ENCODE data around the gene ITGB5.

The ITGB5 gene

DNA sequence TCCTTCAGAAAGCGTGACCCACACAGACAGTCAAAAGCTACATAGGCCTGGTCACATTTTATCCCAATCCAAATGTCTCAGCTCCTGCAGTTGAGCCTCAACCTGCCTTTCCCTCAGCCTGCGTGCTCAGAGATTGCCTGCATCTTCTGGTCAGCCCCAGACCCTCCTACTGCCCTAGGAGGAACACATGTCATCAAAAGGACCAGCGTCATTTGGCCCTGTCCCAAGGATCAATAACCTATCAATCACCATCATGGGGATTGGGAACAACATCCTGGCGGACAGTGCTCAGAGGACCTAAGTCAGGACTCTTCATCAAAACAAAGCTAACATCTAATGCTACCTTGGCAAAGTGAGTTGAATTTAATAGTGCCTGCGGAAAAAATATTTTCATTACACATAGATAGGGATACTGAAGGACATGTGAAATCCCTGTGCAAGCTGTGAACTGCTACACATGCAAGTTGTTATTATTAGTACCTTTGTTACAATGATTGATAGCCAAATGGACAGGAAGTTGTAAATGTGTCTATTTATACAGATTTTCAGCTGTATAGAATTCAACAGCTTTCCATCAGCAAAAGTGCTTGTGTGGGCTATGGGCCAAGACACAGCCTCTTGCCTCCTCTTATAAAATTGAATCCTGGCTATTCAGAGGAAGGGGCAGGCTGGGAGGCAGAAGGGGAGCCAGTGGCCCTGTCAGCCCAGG lies 109.2 kb downstream of the ITGB5 start:
- Histone ChIP-seq H3K79me2 (ENCODE audit: low read length) (no peaks in the 10 kb centered on the region), H3K27me3 (ENCODE audit: low read depth, low read length) (peaks cover 3% of the 10 kb centered on the region; the same call in 1 of the 2 replicates), H3K4me1 (ENCODE audit: low read length) (0 out of 2 replicates have a peak, but pooled peaks cover 2% of the 10 kb centered on the region), H3K27ac (ENCODE audit: low read length) (no peak overlapping the region), H3K9me3 (ENCODE audit: insufficient read depth, low read length) (no peaks in the 10 kb centered on the region), H4K20me1 (ENCODE audit: insufficient read depth, low read length) (no peaks in the 10 kb centered on the region), H2AFZ (ENCODE audit: low read depth, low read length) (no peak overlapping the region), H3K36me3 (replicated peaks; ENCODE audit: low read depth, low read length) (no peaks in the 10 kb centered on the region), H3K4me2 (ENCODE audit: low read length) (no peak overlapping the region), H3K4me3 (ENCODE audit: low read length) (no peak overlapping the region), H3K9ac (ENCODE audit: low read length) (no peak overlapping the region)
- TF ChIP-seq, protein P1, sequence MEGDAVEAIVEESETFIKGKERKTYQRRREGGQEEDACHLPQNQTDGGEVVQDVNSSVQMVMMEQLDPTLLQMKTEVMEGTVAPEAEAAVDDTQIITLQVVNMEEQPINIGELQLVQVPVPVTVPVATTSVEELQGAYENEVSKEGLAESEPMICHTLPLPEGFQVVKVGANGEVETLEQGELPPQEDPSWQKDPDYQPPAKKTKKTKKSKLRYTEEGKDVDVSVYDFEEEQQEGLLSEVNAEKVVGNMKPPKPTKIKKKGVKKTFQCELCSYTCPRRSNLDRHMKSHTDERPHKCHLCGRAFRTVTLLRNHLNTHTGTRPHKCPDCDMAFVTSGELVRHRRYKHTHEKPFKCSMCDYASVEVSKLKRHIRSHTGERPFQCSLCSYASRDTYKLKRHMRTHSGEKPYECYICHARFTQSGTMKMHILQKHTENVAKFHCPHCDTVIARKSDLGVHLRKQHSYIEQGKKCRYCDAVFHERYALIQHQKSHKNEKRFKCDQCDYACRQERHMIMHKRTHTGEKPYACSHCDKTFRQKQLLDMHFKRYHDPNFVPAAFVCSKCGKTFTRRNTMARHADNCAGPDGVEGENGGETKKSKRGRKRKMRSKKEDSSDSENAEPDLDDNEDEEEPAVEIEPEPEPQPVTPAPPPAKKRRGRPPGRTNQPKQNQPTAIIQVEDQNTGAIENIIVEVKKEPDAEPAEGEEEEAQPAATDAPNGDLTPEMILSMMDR (IDR thresholded peaks at IDR 0.05; ENCODE audit: low read depth, low read length): no peak
- no peak for TF ChIP-seq EZH2phosphoT487 (IDR thresholded peaks at IDR 0.05; ENCODE audit: low read depth)

DNA sequence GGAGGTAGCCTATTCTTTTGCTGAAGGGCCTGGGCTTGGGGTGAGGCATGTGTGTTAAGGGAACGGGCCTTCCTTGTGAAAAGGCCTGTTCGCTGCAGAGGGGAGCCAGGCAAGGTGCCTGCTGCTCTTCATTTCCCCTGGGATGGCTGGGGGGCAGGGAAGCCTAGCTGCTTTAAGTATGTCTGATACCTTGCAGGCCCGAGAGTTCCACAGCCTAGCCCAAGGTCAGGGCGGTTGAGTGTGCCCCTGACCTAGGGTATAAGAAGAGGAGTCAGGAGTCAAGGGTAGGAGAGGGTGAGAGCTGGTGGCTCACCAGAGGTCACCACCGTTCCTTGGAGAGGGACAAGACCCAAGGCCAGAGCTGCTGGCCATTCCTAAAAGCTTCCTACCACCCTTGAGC lies 110.3 kb downstream of the ITGB5 start:
- Histone ChIP-seq H2AFZ (ENCODE audit: low read depth, low read length) (no peak overlapping the region), H3K36me3 (replicated peaks; ENCODE audit: low read depth, low read length) (no peaks in the 10 kb centered on the region), H3K4me2 (ENCODE audit: low read length) (no peak overlapping the region), H3K79me2 (ENCODE audit: low read length) (no peaks in the 10 kb centered on the region), H3K9me3 (ENCODE audit: insufficient read depth, low read length) (no peaks in the 10 kb centered on the region), H3K4me3 (ENCODE audit: low read length) (no peak overlapping the region), H3K27ac (ENCODE audit: low read length) (no peak overlapping the region), H3K9ac (ENCODE audit: low read length) (no peak overlapping the region), H3K4me1 (ENCODE audit: low read length) (0 out of 2 replicates have a peak, but pooled peaks cover 2% of the 10 kb centered on the region), H3K27me3 (ENCODE audit: low read depth, low read length) (peaks cover 3% of the 10 kb centered on the region; the same call in 1 of the 2 replicates), H4K20me1 (ENCODE audit: insufficient read depth, low read length) (no peaks in the 10 kb centered on the region)
- TF ChIP-seq, protein P1 (IDR thresholded peaks at IDR 0.05; ENCODE audit: low read depth, low read length): no peak
- no peak for TF ChIP-seq EZH2phosphoT487 (IDR thresholded peaks at IDR 0.05; ENCODE audit: low read depth)

DNA sequence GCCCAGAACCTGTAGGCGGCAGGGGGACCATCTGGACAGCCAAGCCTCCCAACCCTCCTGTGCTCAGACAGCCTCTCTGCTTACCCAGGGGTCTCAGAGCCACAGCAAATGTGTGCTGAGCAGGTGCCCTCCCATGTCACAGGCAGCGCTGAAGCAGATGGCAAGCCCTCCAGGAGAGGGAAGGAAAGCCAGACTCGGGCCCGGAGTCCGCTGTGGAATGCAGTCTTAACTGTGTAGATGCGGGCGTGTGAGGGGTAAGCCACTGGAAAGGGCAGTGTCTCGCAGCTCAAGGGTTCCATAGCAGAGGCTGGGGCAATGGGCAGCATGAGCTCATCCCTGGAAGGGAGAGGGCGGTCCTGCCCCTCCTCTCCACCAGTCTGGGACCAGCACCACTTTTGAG lies 111.3 kb downstream of the ITGB5 start:
- TF ChIP-seq EZH2phosphoT487 (IDR thresholded peaks at IDR 0.05; ENCODE audit: low read depth): no peak
- TF ChIP-seq, protein P1 (IDR thresholded peaks at IDR 0.05; ENCODE audit: low read depth, low read length): no peak
- Histone ChIP-seq H4K20me1 (ENCODE audit: insufficient read depth, low read length) (no peaks in the 10 kb centered on the region), H3K36me3 (replicated peaks; ENCODE audit: low read depth, low read length) (no peaks in the 10 kb centered on the region), H3K9ac (ENCODE audit: low read length) (no peak overlapping the region), H3K27ac (ENCODE audit: low read length) (no peak overlapping the region), H3K9me3 (ENCODE audit: insufficient read depth, low read length) (no peaks in the 10 kb centered on the region), H3K79me2 (ENCODE audit: low read length) (no peaks in the 10 kb centered on the region), H3K4me3 (ENCODE audit: low read length) (no peak overlapping the region), H3K4me2 (ENCODE audit: low read length) (no peak overlapping the region), H3K27me3 (ENCODE audit: low read depth, low read length) (peaks cover 3% of the 10 kb centered on the region; the same call in 1 of the 2 replicates), H3K4me1 (ENCODE audit: low read length) (peaks cover 7% of the 10 kb centered on the region; the same call in 1 of the 2 replicates), H2AFZ (ENCODE audit: low read depth, low read length) (no peak overlapping the region)

DNA sequence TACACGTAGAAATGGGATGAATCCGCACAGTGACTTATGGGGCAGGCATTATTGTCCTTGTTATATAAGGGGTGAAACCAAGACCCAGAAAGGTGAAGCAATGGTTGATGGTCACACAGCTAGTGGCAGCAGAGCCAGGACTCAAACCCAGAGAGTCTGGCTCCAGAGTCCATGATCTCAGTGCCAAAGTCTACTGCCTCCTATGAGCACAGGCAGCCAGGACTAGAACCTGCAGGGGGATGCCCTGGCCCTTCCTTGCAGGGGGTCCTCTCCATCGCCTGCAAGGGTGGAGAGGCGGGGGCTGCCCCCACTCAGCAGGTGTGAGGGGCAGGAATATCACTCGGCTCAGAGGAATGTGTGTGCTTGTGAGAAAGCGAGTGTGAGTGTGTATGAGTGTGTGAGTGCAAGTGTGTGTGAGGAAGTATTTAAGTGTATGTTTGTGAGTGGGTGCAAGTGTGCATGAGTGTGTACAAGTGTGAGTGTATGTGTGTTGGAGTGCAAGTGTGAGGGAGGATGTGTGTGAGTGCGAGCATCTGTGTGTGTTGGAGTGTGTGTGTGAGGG lies 112.2 kb downstream of the ITGB5 start:
- peaks cover 3% of the 10 kb centered on the region; the same call in 1 of the 2 replicates for H3K27me3 ChIP-seq (ENCODE audit: low read depth, low read length)
- TF ChIP-seq, protein P1 (IDR thresholded peaks at IDR 0.05; ENCODE audit: low read depth, low read length): no peak
- TF ChIP-seq EZH2phosphoT487 (IDR thresholded peaks at IDR 0.05; ENCODE audit: low read depth): no peak
- H3K9ac ChIP-seq (ENCODE audit: low read length): no peak overlapping the region
- peaks cover 5% of the 10 kb centered on the region; the same call in 1 of the 2 replicates for H3K4me1 ChIP-seq (ENCODE audit: low read length)
- no peaks in the 10 kb centered on the region for H3K9me3 ChIP-seq (ENCODE audit: insufficient read depth, low read length)
- H2AFZ ChIP-seq (ENCODE audit: low read depth, low read length): no peak overlapping the region
- no peaks in the 10 kb centered on the region for H3K79me2 ChIP-seq (ENCODE audit: low read length)
- H3K4me2 ChIP-seq (ENCODE audit: low read length): no peak overlapping the region
- H4K20me1 ChIP-seq (ENCODE audit: insufficient read depth, low read length): no peaks in the 10 kb centered on the region
- H3K27ac ChIP-seq (ENCODE audit: low read length): no peak overlapping the region
- no peak overlapping the region for H3K4me3 ChIP-seq (ENCODE audit: low read length)
- no peaks in the 10 kb centered on the region for H3K36me3 ChIP-seq (replicated peaks; ENCODE audit: low read depth, low read length)
